SU-DHL-6 (cell line): Measurements from ENCODE around the gene PCDHA10.

Experiments
- H2AFZ ChIP-seq: fragments of 200-600 bp; sonication (generic); 2 replicates; pipeline ENCODE4 v1.6.1; 2014; ENCODE audit warnings: low read depth, mild to moderate bottlenecking, moderate library complexity, mixed read lengths, antibody characterized with exemption, low read length; ENCODE audit not compliant: severe bottlenecking
- H3F3A ChIP-seq: fragments of 200-600 bp; shearing (Covaris generic); 2 replicates; pipeline ENCODE4 v1.6.0; 2016; ENCODE audit warnings: antibody characterized with exemption, mild to moderate bottlenecking; ENCODE audit not compliant: insufficient read depth
- H3K27ac ChIP-seq: fragments of 200-600 bp; sonication (generic); 2 replicates; pipeline ENCODE4 v1.5.1; 2016; ENCODE audit warnings: low read depth, mild to moderate bottlenecking, low read length, moderate library complexity, mixed read lengths
- H3K27me3 ChIP-seq: fragments of 200-600 bp; sonication (generic), shearing (Covaris generic); 2 replicates; pipeline ENCODE4 v1.6.0; 2014; ENCODE audit warnings: mild to moderate bottlenecking, low read length
- H3K36me3 ChIP-seq: fragments of 200-600 bp; sonication (generic); 2 replicates; pipeline ENCODE4 v1.6.1; 2014; ENCODE audit warnings: mild to moderate bottlenecking, low read length, mixed read lengths
- H3K4me2 ChIP-seq: fragments of 300-600, 200-600 bp; shearing (Covaris generic), sonication (generic); 2 replicates; pipeline ENCODE4 v1.6.0; 2014; ENCODE audit warnings: low read length, low read depth, mild to moderate bottlenecking; ENCODE audit not compliant: poor library complexity, severe bottlenecking
- H3K4me3 ChIP-seq: fragments of 200-600 bp; sonication (generic); 2 replicates; pipeline ENCODE4 v1.5.1; 2014; ENCODE audit warnings: antibody characterized with exemption, low read length, mild to moderate bottlenecking, mixed read lengths; ENCODE audit not compliant: insufficient read depth, poor library complexity, severe bottlenecking
- H3K79me2 ChIP-seq: fragments of 200-600 bp; sonication (generic); 2 replicates; pipeline ENCODE4 v1.6.1; 2014; ENCODE audit warnings: mild to moderate bottlenecking, low read length, moderate library complexity; ENCODE audit not compliant: insufficient read depth
- H3K9ac ChIP-seq: fragments of 200-600 bp; sonication (generic); 2 replicates; pipeline ENCODE4 v1.7.0; 2014; ENCODE audit warnings: mild to moderate bottlenecking, low read length
- H3K9me2 ChIP-seq: fragments of 200-600 bp; sonication (generic); replicated peaks from 2 replicates; pipeline ENCODE4 v1.6.1; 2014; ENCODE audit warnings: low read length; ENCODE audit not compliant: insufficient read depth
- H3K9me3 ChIP-seq: fragments of 200-600 bp; sonication (generic); 2 replicates; pipeline ENCODE4 v1.6.1; 2014; ENCODE audit warnings: low read length, mixed read lengths; ENCODE audit not compliant: insufficient read depth
- H4K20me1 ChIP-seq: fragments of 200-600 bp; sonication (generic); 2 replicates; pipeline ENCODE4 v1.6.1; 2014; ENCODE audit warnings: low read depth, mild to moderate bottlenecking, antibody characterized with exemption, low read length, moderate library complexity, mixed read lengths
- EZH2phosphoT487 ChIP-seq: fragments of 200-600 bp; sonication (generic), shearing (Covaris generic); conservative IDR thresholded peaks from 2 replicates; pipeline ENCODE4 v1.6.1; 2018; ENCODE audit warnings: mild to moderate bottlenecking, antibody characterized with exemption, low read length, moderate library complexity, mixed read lengths
- TF ChIP-seq, protein P1 (sequence below): fragments of 200-600 bp; sonication (generic); IDR thresholded peaks from one replicate; pipeline ENCODE4 v1.5.1; 2017; ENCODE audit warnings: antibody characterized with exemption, mild to moderate bottlenecking, low read length, moderate library complexity; ENCODE audit not compliant: insufficient read depth, poor library complexity, severe bottlenecking

The PCDHA10 gene

DNA sequence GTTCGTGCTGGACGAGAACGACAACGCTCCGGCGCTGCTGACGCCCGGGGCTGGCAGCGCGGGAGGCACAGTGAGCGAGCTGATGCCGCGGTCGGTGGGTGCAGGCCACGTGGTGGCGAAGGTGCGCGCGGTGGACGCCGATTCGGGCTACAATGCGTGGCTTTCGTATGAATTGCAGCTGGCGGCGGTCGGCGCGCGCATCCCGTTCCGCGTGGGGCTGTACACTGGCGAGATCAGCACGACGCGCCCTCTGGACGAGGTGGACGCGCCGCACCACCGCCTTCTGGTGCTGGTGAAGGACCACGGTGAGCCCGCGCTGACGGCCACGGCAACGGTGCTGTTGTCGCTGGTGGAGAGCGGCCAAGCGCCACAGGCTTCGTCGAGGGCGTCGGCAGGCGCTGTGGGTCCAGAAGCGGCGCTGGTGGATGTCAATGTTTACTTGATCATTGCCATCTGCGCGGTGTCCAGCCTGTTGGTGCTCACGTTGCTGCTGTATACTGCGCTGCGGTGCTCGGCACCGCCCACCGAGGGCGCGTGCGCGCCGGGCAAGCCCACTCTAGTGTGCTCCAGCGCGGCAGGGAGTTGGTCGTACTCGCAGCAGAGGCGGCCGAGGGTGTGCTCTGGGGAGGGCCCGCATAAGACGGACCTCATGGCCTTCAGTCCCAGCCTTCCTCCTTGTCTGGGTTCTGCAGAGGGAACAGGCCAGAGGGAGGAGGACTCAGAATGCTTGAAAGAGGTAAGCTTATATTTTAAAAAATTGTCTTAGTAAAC is 28.4 kb downstream of the PCDHA10 start:
- no peaks in the 10 kb centered on the region for H4K20me1 ChIP-seq
- no peaks in the 10 kb centered on the region; the same call in 1 of the 2 replicates for H3F3A ChIP-seq
- H2AFZ ChIP-seq, result no peak overlapping the region
- no peak overlapping the region for H3K4me2 ChIP-seq
- no peaks in the 10 kb centered on the region for H3K9me2 ChIP-seq
- H3K9me3 ChIP-seq, result no peaks in the 10 kb centered on the region
- H3K27me3 ChIP-seq, result no peaks in the 10 kb centered on the region
- no peak overlapping the region for H3K27ac ChIP-seq
- no peak overlapping the region for H3K4me3 ChIP-seq
- no peak overlapping the region for H3K9ac ChIP-seq
- no peaks in the 10 kb centered on the region for H3K79me2 ChIP-seq
- H3K36me3 ChIP-seq, result no peaks in the 10 kb centered on the region
- TF ChIP-seq EZH2phosphoT487, result no peak
- TF ChIP-seq, protein P1, sequence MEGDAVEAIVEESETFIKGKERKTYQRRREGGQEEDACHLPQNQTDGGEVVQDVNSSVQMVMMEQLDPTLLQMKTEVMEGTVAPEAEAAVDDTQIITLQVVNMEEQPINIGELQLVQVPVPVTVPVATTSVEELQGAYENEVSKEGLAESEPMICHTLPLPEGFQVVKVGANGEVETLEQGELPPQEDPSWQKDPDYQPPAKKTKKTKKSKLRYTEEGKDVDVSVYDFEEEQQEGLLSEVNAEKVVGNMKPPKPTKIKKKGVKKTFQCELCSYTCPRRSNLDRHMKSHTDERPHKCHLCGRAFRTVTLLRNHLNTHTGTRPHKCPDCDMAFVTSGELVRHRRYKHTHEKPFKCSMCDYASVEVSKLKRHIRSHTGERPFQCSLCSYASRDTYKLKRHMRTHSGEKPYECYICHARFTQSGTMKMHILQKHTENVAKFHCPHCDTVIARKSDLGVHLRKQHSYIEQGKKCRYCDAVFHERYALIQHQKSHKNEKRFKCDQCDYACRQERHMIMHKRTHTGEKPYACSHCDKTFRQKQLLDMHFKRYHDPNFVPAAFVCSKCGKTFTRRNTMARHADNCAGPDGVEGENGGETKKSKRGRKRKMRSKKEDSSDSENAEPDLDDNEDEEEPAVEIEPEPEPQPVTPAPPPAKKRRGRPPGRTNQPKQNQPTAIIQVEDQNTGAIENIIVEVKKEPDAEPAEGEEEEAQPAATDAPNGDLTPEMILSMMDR, result no peak

DNA sequence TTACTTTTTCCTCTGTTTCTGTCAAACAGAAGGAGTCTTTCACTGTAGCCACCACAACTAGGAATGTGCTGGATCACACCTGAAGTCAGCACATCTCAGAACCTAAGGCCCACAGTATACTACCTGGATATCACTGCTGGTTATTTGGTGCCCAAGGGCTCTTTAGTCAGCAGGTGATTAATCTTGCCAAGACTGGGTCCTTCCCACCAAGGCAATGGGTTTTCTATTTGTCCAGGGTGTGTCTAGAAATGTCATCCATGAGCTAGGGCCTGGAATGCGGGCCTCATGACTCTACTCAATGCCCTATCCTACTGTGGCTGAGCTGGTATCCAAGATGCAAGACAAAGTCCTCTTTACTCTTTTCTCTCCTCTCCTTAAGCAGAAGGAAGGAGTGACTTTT is 60.6 kb downstream of the PCDHA10 start:
- no peaks in the 10 kb centered on the region for H3K36me3 ChIP-seq
- no peak overlapping the region for H2AFZ ChIP-seq
- no peak for TF ChIP-seq EZH2phosphoT487
- TF ChIP-seq, protein P1, result no peak
- no peak overlapping the region for H3K9ac ChIP-seq
- H3K79me2 ChIP-seq, result no peaks in the 10 kb centered on the region
- H3K9me3 ChIP-seq, result no peaks in the 10 kb centered on the region
- H3K9me2 ChIP-seq, result no peaks in the 10 kb centered on the region
- no peak overlapping the region for H3K4me3 ChIP-seq
- no peak overlapping the region for H3K27ac ChIP-seq
- H3F3A ChIP-seq, result no peaks in the 10 kb centered on the region
- no peaks in the 10 kb centered on the region for H3K27me3 ChIP-seq
- H3K4me2 ChIP-seq, result no peak overlapping the region
- no peaks in the 10 kb centered on the region for H4K20me1 ChIP-seq
